K562 (cell line): ENCODE data around the gene ATAD3B. TPM values are rescaled to one million over a fixed set of nuclear protein-coding genes. Genes with fewer than 3 reads are reported as not detected.

Experiments
- ATF4 ChIP-seq: fragments of 450-650 bp; formaldehyde crosslinking; IDR thresholded peaks from 2 replicates; pipeline ENCODE4 v1.4.0; 2022; ENCODE audit warnings: mild to moderate bottlenecking, moderate library complexity
- GTF2A2 ChIP-seq: IDR thresholded peaks from 2 replicates; pipeline ENCODE4 v1.6.1; 2016; ENCODE audit warnings: mild to moderate bottlenecking, missing genetic modification characterization, missing compliant biosample characterization
- MBD2 ChIP-seq: sonication (generic); IDR thresholded peaks from 2 replicates; pipeline ENCODE4 v1.6.1; 2016; ENCODE audit warnings: low read depth, borderline replicate concordance
- NEUROD1 ChIP-seq: fragments of 150-350 bp; IDR thresholded peaks from 2 replicates; pipeline ENCODE4 v1.6.1; 2014; ENCODE audit warnings: borderline replicate concordance, low read length, low read depth; ENCODE audit not compliant: partially characterized antibody
- NFYB ChIP-seq: IDR thresholded peaks from 2 replicates; pipeline ENCODE4 v1.6.1; 2011; ENCODE audit warnings: mild to moderate bottlenecking, moderate library complexity; ENCODE audit not compliant: insufficient read length; ENCODE audit errors: extremely low read depth
- NR2F6 ChIP-seq: fragments of 450-650 bp; formaldehyde crosslinking; IDR thresholded peaks from 2 replicates; pipeline ENCODE4 v1.4.0; 2020; ENCODE audit warnings: mild to moderate bottlenecking
- REST ChIP-seq, 2 experiments: fragments of 450-650 bp; formaldehyde crosslinking in 1 of 2; IDR thresholded peaks; 2 replicates each; pipeline versions ENCODE4 v1.4.0 to v1.6.1; 2014 to 2020; ENCODE audit warnings: mild to moderate bottlenecking in 2 of 2, borderline replicate concordance in 1 of 2, low read depth in 1 of 2
- SAFB ChIP-seq: fragments of 200-400 bp; formaldehyde crosslinking; IDR thresholded peaks from 2 replicates; pipeline ENCODE4 v1.6.1; 2017; ENCODE audit warnings: low read depth, low read length, borderline replicate concordance
- YY1 ChIP-seq, 3 experiments: IDR thresholded peaks; 2 replicates each; pipeline ENCODE4 v1.6.1; 2011; ENCODE audit warnings: low read length in 2 of 3, mild to moderate bottlenecking in 2 of 3, moderate library complexity in 2 of 3, borderline replicate concordance in 1 of 3, control low read depth in 1 of 3, low read depth in 1 of 3; ENCODE audit not compliant: insufficient read depth in 3 of 3, insufficient replicate concordance in 2 of 3, control insufficient read depth in 1 of 3, insufficient read length in 1 of 3; ENCODE audit errors: extremely low read depth in 1 of 3
- ZNF3 ChIP-seq: fragments of 250-450 bp; sonication (Bioruptor Pico); IDR thresholded peaks from 2 replicates; pipeline ENCODE4 v1.5.0; 2021; ENCODE audit warnings: mild to moderate bottlenecking, moderate library complexity
- ZNF584 ChIP-seq: fragments of 200-800 bp; sonication (Bioruptor generic); IDR thresholded peaks from 2 replicates; pipeline ENCODE4 v1.6.1; 2016; ENCODE audit warnings: low read depth, mild to moderate bottlenecking, missing genetic modification characterization, missing compliant biosample characterization
- ZNF586 ChIP-seq: fragments of 450-650 bp; formaldehyde crosslinking; conservative IDR thresholded peaks from 2 replicates; pipeline ENCODE4 v1.4.0; 2020; ENCODE audit warnings: mild to moderate bottlenecking, moderate library complexity
- ZZZ3 ChIP-seq: fragments of 450-650 bp; IDR thresholded peaks from 2 replicates; pipeline ENCODE4 v1.6.1; 2016; ENCODE audit warnings: antibody characterized with exemption, mild to moderate bottlenecking, moderate library complexity
- polyA plus RNA-seq, 8 experiments: library from polyadenylated mRNA; depleted of rRNA in 4 of 8; stranded (reverse) in 5 of 8; unstranded in 3 of 8; fragments of >200 nt; fragmentation: Nextera tagmentation in 2 of 8; fragmentation: Illumina TruSeq in 1 of 8; extraction: Ambion mirVana in 2 of 8; extraction: Trizol in 1 of 8; gene quantifications; 2 replicates each; pipeline versions ENCODE4 v1.2.1 to v1.2.3, GENCODE V29; 2011 to 2014; ENCODE audit warnings: inconsistent platforms in 1 of 8, missing spikeins in 1 of 8
- total RNA-seq, 7 experiments: library from RNA; depleted of rRNA in 6 of 7; stranded (reverse); fragments of >200 nt in 6 of 7; fragmentation: Illumina TruSeq in 2 of 7; extraction: Trizol in 2 of 7; gene quantifications; 2 replicates each; pipeline versions ENCODE4 v1.2.1 to v1.2.3, GENCODE V29; 2011 to 2021; ENCODE audit warnings: low replicate concordance in 1 of 7
- TF ChIP-seq, protein P1 (sequence below): fragments of 250-450 bp; sonication (Bioruptor Pico); IDR thresholded peaks from 2 replicates; pipeline ENCODE4 v1.9.0; 2021; ENCODE audit warnings: mild to moderate bottlenecking, inconsistent platforms

Gene ATAD3B
- total and polyA plus RNA-seq, 9 of the 15 experiments (the other 6 are each of a cell fraction or from before 2014, with no cell fraction given): 0.07 to 113 (median 27.7) TPM

- TF ChIP-seq ATF4 (CRISPR knock-in tag) (no peak), ZZZ3 (no peak), ZNF586 (CRISPR knock-in tag) (no peak), ZNF584 (no peak), NR2F6 (CRISPR knock-in tag) (no peak), GTF2A2 (no peak), SAFB (no peak), YY1 (IDR thresholded peaks at IDR 0.05; ENCODE audit: borderline replicate concordance in 1 of 3, control insufficient read depth in 1 of 3, extremely low read depth in 1 of 3, insufficient read depth in 3 of 3, insufficient read length in 1 of 3, insufficient replicate concordance in 2 of 3, low read depth in 1 of 3, low read length in 2 of 3) (no peak), NEUROD1 (peak; percentile 56), REST (IDR thresholded peaks at IDR 0.05; ENCODE audit: borderline replicate concordance) (no peak), REST (CRISPR knock-in tag; IDR thresholded peaks at IDR 0.05; ENCODE audit: low read depth) (peak; percentile 75; the same call in 1 of the 2 replicates), NFYB (no peak), ZNF3 (no peak), MBD2 (no peak)
- TF ChIP-seq, protein P1, sequence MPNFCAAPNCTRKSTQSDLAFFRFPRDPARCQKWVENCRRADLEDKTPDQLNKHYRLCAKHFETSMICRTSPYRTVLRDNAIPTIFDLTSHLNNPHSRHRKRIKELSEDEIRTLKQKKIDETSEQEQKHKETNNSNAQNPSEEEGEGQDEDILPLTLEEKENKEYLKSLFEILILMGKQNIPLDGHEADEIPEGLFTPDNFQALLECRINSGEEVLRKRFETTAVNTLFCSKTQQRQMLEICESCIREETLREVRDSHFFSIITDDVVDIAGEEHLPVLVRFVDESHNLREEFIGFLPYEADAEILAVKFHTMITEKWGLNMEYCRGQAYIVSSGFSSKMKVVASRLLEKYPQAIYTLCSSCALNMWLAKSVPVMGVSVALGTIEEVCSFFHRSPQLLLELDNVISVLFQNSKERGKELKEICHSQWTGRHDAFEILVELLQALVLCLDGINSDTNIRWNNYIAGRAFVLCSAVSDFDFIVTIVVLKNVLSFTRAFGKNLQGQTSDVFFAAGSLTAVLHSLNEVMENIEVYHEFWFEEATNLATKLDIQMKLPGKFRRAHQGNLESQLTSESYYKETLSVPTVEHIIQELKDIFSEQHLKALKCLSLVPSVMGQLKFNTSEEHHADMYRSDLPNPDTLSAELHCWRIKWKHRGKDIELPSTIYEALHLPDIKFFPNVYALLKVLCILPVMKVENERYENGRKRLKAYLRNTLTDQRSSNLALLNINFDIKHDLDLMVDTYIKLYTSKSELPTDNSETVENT (CRISPR knock-in tag): peak; percentile 67; the same call in 1 of the 2 replicates
These were observed 38.4 kb upstream of the ATAD3B start (continued) for GRCh38 chr1:1432951-1433803.
